ENCODE measurements around the gene TNS3.

DNA sequence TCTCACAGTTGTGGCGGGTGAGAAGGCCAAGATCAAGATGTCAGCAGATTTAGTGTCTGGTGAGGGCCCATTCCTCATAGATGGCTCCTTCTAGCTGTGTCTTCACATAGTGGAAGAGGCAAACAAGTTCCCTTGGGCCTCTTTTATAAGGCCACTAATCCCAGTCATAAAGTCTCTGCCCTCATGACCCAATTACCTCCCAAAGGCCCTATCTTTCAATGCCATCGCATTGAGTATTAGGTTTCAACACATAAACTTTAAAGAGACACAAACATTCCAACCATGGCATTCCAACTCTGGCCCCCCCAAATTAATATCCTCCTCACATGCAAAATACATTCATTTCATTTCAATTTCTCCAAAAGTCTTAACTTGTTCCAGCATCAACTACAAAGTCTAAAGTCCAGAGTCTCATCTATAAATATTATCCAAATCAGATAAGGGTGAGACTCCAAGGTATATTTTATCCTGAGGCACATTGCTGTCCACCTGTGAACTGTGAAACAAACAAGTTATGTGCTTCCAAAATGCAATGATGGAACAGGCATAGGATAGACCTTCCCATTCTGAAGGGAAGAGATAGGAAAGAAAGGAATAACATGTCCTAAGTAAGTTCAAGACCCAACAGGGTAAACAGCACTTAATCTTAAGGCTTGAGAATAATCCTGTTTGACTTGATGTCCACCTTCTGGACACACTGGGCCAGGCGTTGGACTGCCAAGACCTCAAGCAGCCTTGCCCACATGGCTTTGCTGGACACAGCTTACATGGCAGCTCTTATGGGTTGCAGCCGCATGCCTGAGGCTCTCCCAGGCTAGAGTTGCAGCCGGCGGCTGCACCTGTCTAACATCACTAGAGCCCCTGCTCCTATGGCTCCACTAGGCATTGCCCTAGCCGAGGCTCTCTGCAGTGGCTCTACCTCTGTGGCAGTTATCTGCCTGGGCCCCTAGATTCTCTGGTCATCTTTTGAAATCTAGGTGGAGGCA is 312.8 kb downstream of the TNS3 start:
- TF ChIP-seq EZH2 (IDR thresholded peaks at IDR 0.05) (no peak), POLR2AphosphoS5 (IDR thresholded peaks at IDR 0.05; ENCODE audit: borderline replicate concordance, low read depth, low read length) (no peak), FOXP2 (optimal IDR thresholded peaks at IDR 0.05; ENCODE audit: control extremely low read depth, extremely low read length, insufficient read depth) (no peak)
